ENCODE data around the gene PTPRE.

GRCh38 chr10:127979045-127979444 is 72.1 kb downstream of the PTPRE start:
- TF ChIP-seq ATF3 (IDR thresholded peaks at IDR 0.05) (no peak), EZH2 (IDR thresholded peaks at IDR 0.05) (no peak), POLR2A (IDR thresholded peaks at IDR 0.05; ENCODE audit: borderline replicate concordance, extremely low read depth, insufficient read depth, insufficient read length) (no peak), CTCF (IDR thresholded peaks at IDR 0.05 in 2 of 3, conservative IDR thresholded peaks at IDR 0.05 in 1 of 3; ENCODE audit: borderline replicate concordance in 1 of 3, insufficient read depth in 1 of 3, low read depth in 2 of 3, low read length in 2 of 3) (no peak), ZFX (IDR thresholded peaks at IDR 0.05) (no peak), ZNF274 (IDR thresholded peaks at IDR 0.05; ENCODE audit: low read depth, low read length) (no peak), MAX (IDR thresholded peaks at IDR 0.05) (no peak)

Data from HCT116 (cell line).